Stimulated activated CD8-positive, alpha-beta memory T cell treated with anti-CD3 and anti-CD28 coated beads, Interleukin-15, amount 100 ng/mL, for 48 hours (primary cell): ENCODE measurements around the gene LHX4.

Experiments used
- DNase-seq, 2 donors: peaks; one replicate each; pipeline ENCODE4 v3.0.0-alpha.2; 2020; ENCODE audit warnings: low read depth in 2 of 2

LHX4 gene

GRCh38 chr1:180229483-180230415, at the start of gene LHX4:
Gene LHX4, plus strand, starts transcription at chr1:180230264. Its CDS starts 266 bp downstream, at chr1:180230530.
- no peak for DNase-seq

DNA sequence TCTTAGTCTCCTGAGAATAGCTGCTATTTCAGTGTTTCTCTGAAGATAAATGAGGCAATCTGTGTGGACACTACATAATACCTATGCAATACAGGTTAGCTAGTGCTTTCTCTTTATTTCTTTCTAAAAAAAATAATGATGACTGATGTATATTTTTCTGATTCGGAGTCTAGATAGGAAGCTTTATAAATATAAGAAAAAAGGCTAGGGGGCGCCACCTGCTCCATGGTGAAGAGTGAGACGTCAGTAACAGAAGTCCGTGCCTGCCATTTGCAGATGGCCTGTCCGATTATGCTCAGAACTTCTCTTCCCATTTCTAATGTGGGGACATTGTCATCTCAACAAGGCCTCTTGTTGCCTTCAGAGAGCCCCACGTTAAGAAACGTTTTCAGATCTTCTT, 49.0 kb upstream of the LHX4 start:
- DNase-seq: no peak

- DNase-seq: no peak
These were observed 47.9 kb upstream of the LHX4 start for GRCh38 chr1:180181996-180182642.

GRCh38 chr1:180182643-180183311, 47.3 kb upstream of the LHX4 start:
- DNase-seq: no peak

DNA sequence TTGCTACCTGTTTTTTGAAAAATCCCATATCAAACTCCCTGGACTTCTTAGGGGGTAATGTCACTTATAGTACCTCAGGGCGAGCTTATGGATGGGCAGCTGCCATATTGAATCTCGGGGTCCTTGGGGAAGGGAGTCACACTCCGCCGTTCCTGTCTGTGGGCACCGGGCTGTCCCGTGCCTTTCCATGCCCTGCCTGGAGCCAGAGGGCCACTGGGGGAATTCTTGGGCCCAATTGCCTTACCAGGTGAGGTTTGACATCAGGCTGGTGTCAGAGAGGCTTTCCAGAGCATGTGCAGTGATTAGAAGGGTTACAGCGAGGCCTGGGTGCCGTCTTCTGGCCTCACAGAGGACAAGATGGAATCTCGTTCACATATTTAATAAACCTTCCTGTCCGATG, 46.6 kb upstream of the LHX4 start:
- DNase-seq: no peak

DNA sequence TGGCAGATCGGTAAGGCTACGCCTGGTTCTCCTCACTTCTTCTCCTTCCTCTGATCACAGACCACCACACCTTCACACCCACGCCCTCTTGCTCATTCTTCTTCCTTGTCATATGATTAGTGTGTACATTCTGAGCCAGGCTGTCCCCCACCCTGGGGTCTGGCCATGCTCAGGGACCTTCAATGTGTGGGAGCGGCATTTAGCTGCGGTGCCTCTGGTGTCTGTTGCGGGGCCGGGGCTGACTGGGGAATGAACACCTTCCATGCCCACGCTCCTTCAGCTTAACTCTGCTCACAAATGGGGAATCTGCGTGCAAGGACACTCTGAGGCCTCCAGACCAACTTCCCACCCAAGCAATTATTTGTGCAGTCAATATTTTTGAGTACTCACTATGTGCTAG, 46.0 kb upstream of the LHX4 start:
- DNase-seq: no peak

- no peak for DNase-seq
These were observed 44.8 kb upstream of the LHX4 start for GRCh38 chr1:180185281-180185680.

DNA sequence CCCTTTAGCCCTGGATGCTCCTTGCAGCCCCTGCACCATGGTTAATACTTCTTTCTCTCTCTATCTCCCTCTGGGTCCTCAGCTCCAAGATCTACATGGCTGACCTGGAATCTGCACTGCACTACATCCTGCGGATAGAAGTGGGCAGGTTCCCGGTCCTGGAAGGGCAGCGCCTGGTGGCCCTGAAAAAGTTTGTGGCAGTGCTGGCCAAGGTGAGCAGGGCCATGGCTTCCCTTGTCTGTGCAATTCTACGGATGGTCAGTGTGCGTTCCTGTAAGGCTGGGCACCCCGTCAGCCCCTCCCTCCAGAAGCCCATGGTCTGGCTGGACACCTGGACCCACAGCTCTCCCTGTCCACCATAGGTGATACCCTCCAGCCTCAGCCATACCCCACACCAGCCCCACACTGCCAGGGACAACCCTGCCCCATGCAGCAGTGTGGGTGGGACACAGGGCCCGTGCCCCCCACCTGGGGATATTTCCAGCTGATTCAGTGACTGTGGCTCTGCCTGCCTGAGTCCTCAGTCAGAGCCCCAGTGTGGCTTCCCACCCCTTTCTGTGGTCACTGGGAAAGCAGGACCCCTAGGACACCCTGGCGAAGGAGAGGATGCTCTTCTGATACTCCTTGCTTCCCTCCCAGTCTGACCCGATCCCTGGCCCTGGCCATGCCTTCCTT, 44.0 kb upstream of the LHX4 start:
- DNase-seq: no peak

DNA sequence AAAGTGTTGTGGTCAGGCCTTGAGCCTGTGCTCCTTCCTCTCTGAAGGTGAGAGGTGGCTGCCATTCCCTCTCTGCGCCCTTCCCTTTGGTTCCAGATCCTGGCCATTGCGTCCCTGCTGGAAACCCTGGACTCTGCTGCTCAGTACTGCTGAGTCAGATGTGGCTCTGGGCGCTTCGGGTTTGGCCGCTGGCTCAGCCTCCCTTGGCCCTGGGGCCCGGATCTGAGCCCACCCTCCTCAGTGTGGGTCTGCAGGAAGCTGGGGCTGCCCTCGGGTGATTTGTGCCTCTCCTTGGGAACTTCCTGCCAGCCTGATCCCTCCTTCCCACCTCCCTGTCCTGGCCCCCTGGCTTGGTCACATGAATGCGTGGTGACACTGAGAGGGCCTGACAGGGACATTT, 43.2 kb upstream of the LHX4 start:
- DNase-seq: no peak

GRCh38 chr1:180187626-180188025, 42.4 kb upstream of the LHX4 start:
- no peak for DNase-seq

DNA sequence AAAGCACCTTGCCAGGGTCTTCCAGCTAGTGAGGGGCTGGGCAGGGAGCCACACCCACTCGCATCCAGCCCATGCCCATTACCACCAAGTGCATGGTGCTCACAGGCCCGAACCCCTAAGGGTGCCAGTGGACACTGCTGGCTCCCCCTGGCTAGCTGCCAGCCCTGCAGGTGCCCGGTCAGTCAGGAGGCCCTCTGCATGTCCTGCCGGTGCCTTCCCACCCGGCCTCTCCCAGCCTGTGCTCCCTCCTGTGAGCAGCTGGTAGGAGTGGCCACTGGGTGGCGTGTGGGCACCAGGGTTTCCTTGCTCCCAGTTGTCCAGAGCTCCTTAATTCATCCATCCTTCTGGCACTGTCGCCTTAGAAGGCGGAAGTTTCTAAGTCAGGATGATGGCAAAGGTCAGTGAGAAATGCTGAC, 42.0 kb upstream of the LHX4 start:
- no peak for DNase-seq

DNA sequence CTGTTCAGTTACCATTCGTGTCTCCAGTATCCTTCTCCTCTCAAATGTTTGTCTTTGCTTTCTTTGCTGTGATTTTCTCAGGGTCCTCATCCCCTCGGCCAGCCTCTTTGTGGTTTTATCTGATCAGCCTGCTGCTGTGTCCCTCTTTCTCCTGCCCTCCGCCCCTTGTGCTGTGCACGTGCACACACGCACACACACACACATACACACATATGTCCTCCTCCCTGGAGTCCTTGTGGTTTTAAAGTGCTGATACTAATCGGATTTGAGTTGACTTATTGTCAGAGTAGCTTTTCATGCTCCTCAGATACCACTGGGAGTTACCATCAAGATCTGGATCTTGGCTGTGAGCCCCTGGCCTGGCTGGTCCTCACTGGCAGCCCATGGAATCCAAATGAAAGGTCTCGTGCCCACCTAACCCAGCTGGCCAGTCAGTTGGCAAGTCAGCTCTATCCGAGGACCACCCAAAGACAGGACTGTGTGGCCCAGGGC, 41.3 kb upstream of the LHX4 start:
- no peak for DNase-seq

DNA sequence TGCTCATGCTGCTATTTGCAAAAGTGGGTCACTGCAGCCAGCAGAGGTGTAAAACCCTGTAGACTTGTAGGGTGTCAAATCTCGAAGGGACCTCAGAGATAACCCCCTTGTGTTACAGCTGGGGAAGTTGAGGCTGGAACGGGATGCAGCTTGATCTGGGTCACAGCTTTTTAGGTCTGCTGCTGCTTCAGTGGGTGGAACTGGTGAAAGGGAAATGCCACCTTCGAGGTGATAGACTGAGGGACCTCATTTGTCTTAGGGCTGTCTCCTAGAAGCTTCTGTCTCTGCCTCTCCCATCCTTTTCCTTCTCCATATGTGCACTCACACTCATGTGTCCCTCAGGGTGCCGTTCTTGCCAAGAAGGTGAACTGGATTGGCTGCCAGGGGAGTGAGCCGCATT, 40.0 kb upstream of the LHX4 start:
- DNase-seq: no peak

- no peak for DNase-seq
These were observed 37.9 kb upstream of the LHX4 start for GRCh38 chr1:180192172-180192571.

DNA sequence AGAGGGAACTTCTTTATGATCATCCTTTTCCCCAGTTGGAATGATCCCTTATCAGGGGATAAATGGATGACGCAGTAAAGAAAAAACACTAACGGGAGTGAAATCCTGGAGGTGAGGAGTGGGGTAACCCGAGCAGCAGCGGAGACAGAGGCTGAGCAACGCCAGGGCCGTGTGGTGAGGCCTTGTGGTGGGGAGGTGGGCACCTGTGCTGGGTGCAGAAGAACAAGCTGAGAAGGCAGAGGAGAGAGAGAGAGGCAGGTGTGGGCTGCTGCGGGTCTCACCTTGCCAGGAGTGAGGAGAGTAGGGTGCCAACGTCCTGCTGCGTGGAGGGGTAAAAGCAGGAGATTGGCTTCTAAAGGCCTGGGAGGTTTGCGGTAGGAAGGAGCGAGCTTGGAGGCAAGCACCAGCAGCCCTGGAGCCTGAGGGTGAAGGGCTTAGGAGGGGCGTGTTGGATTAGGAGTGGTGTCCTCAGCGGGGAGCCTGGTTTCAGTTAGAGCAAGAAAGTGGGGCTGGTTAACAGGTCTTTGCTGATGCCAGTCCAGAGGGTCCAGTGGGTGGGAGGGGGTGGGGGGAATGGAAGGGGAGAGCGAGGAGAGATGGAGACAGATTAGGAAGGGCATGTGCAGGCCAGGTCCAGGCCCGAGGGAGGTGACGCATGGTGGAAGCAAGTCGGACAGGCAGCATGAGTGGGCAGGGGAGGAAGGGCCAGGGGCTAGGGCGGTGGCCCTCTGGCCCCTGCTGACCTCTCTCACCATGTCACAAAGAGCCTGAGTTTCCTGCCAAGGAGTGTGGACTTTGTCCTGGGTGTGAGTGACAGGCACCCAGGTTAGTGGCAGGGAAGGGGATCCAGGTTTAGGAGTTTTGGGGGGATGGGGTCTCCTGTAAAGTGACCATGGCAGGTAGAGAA, 36.7 kb upstream of the LHX4 start:
- no peak for DNase-seq

- DNase-seq: no peak
These were observed 36.0 kb upstream of the LHX4 start for GRCh38 chr1:180194048-180194425.

DNA sequence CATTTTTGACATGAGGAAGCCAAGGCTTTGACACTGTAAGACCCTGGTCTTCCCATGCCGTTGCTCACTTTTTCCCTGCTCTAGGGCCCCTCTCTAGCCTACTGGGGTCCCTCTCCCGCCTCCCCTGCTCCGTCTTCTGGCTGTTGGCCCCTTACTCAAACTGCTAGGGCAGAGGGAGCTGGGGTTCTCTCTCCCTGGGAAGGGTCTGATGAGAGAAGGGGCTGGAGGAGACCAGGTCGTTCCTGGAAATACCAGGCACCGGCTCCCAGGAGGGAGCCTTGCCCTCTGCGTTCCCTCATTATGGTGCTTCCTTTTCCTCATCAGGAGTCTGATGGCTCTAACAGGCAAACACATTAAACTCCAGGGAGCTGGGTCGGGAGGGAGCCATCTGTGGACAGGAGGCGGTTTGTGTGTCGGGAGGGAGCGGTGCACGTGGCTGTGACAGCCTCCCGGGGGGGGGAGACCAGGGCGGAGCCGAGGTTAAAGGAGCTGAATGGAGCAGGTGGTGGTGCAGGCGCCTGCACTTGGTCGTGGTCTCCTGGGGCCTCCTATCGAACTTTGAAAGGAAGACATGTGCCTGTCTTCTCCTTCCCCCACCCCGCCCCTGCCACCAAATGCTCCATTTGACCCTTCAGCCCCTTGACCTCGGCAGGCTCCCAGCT, 35.4 kb upstream of the LHX4 start:
- no peak for DNase-seq

DNA sequence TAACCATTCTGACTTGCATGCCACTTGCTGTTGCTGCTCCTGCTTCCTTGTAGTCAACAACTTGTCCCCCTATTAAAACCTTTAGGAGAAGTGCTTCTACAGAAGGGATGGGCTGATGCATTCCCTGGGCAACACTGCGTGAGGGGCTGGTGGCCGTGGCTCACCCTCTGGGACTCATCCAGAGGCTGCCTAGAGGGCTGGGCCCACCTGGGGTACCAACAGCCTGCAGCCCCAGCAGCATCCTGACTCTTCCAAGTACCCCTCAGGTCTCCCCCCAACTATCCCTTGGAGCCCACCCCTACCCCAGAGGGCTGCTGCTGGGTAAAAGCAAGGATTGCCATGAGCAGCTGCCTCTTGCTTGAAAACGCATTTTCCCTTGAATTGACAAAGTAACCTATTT, 34.7 kb upstream of the LHX4 start:
- DNase-seq: no peak

GRCh38 chr1:180195916-180196315, 34.1 kb upstream of the LHX4 start:
- no peak for DNase-seq

- no peak for DNase-seq
These were observed 33.5 kb upstream of the LHX4 start for GRCh38 chr1:180196436-180197003.
